IPS-18a (cell line): ENCODE measurements around the gene OSBP2.

Experiments
- H3K27ac ChIP-seq: one replicate; pipeline ENCODE4 v1.5.1; 2013; ENCODE audit warnings: low read length
- H3K27me3 ChIP-seq: one replicate; pipeline ENCODE4 v1.6.1; 2013; ENCODE audit warnings: mild to moderate bottlenecking, low read length; ENCODE audit not compliant: control insufficient read depth, insufficient read depth
- H3K36me3 ChIP-seq: one replicate; pipeline ENCODE4 v1.6.1; 2013; ENCODE audit warnings: low read depth, low read length; ENCODE audit not compliant: control insufficient read depth
- H3K4me1 ChIP-seq: one replicate; pipeline ENCODE4 v1.6.1; 2013; ENCODE audit warnings: low read depth, low read length; ENCODE audit not compliant: control insufficient read depth
- H3K4me3 ChIP-seq: one replicate; pipeline ENCODE4 v1.5.1; 2013; ENCODE audit warnings: low read length
- H3K9ac ChIP-seq: one replicate; pipeline ENCODE4 v1.6.1; 2013; ENCODE audit warnings: mild to moderate bottlenecking, low read length, moderate library complexity
- H3K9me3 ChIP-seq: one replicate; pipeline ENCODE4 v1.6.1; 2013; ENCODE audit warnings: low read depth, low read length; ENCODE audit not compliant: control insufficient read depth

Gene OSBP2

GRCh38 chr22:30873086-30873650, 178.5 kb downstream of the OSBP2 start:
- Histone ChIP-seq H3K4me3 (no peak overlapping the region), H3K36me3 (no peaks in the 10 kb centered on the region), H3K27me3 (no peaks in the 10 kb centered on the region), H3K27ac (no peak overlapping the region), H3K4me1 (no peaks in the 10 kb centered on the region), H3K9ac (no peak overlapping the region), H3K9me3 (no peaks in the 10 kb centered on the region)

- Histone ChIP-seq H3K9ac (no peak overlapping the region), H3K4me3 (no peak overlapping the region), H3K27me3 (no peaks in the 10 kb centered on the region), H3K4me1 (no peaks in the 10 kb centered on the region), H3K27ac (no peak overlapping the region), H3K36me3 (no peaks in the 10 kb centered on the region), H3K9me3 (no peaks in the 10 kb centered on the region)
Observed at GRCh38 chr22:30873661-30874060, 179.0 kb downstream of the OSBP2 start.

DNA sequence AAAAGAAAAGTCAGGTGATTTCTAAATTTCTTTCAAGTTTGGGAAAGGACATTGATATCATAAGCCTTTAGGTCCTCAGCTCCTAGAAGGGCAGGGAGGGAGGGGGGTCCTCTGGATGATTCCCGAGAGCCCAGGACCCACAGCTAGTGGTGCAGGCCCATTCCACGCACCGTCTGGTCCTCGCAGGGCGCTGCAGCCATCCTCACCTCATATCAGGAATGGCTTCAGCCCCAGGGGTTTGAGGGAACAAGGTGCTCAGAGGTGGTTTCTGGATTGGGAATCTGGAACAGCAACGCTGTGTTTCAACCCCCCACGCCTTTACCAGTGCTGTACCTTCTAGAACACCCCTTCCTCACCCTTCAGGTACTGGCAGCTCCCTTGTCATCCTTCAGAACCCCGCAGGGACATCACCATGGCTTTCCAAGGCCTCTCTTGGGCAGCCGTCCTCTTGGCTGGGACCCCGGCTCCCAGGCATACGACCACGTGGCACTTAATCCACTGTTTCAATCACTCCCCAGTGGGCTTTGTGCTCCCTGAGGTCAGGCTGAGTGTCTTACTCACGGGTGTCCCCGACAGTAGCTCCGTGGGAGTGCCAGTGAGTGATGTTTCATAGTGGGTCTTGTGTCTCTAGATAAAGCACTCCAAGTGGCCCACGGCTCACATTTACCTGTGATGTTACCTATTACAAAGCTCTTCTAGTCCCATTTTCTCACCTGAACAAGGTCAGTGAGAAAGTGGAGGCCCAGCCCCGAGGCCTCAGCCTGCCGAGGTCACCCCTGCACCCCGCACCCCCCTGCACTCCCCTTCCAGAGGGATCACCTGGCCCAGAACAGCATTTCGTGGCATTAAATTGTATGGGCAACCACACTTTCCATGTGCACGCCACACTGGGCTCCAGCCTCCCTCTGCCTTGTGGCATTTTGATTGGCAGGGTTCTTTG, 180.0 kb downstream of the OSBP2 start:
- Histone ChIP-seq H3K9me3 (no peaks in the 10 kb centered on the region), H3K27me3 (no peaks in the 10 kb centered on the region), H3K36me3 (no peaks in the 10 kb centered on the region), H3K9ac (no peak overlapping the region), H3K27ac (no peak overlapping the region), H3K4me1 (no peaks in the 10 kb centered on the region), H3K4me3 (no peak overlapping the region)

DNA sequence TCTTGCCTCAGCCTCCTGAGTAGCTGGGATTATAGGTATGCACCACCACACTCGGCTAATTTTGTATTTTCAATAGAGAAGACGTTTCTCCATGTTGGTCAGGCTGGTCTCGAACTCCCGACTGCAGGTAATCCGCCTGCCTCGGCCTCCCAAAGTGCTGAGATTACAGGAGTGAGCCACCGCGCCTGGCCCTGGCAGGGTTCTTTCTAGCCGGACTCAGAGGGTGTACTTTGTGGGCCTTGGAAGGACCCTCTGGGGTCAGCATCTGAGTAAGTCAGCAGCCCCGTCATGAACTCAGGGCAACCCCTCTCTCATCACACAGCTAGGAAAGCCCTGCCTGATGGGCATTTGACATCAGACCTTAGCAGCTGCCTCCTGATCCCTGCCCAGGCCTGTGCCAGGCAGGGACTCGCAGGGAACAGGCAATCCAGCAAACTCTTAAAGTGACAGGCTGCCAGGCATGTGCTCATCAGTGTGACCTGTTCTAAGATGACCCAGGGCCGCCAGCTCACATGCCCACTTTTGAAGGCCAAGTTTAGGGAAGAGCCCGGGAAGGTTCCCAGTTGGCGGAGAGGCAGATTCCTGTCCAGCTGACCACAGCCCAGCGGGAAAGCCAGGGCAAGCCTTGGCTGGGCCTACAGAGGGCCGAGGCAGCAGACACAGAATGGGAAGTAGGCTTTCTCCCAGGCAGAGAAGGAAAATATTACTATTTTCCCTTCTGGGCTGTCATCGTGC, 181.0 kb downstream of the OSBP2 start:
- Histone ChIP-seq H3K27me3 (no peaks in the 10 kb centered on the region), H3K9me3 (no peaks in the 10 kb centered on the region)

GRCh38 chr22:30876221-30876751, 181.6 kb downstream of the OSBP2 start:
- Histone ChIP-seq H3K9me3 (no peaks in the 10 kb centered on the region), H3K9ac (no peak overlapping the region), H3K4me1 (no peaks in the 10 kb centered on the region), H3K4me3 (no peak overlapping the region), H3K27ac (no peak overlapping the region), H3K36me3 (no peaks in the 10 kb centered on the region), H3K27me3 (no peaks in the 10 kb centered on the region)

More for the DNA sequence above, 181.0 kb downstream of the OSBP2 start:
- Histone ChIP-seq H3K27ac (no peak overlapping the region), H3K36me3 (no peaks in the 10 kb centered on the region), H3K4me1 (no peaks in the 10 kb centered on the region), H3K4me3 (no peak overlapping the region), H3K9ac (no peak overlapping the region)

- Histone ChIP-seq H3K36me3 (no peaks in the 10 kb centered on the region), H3K27ac (no peak overlapping the region), H3K4me3 (no peak overlapping the region), H3K9ac (no peak overlapping the region), H3K9me3 (no peaks in the 10 kb centered on the region), H3K27me3 (no peaks in the 10 kb centered on the region), H3K4me1 (no peaks in the 10 kb centered on the region)
Observed at GRCh38 chr22:30876915-30877553, 182.4 kb downstream of the OSBP2 start.

- Histone ChIP-seq H3K4me1 (no peaks in the 10 kb centered on the region), H3K9ac (no peak overlapping the region), H3K9me3 (no peaks in the 10 kb centered on the region), H3K27ac (no peak overlapping the region), H3K4me3 (no peak overlapping the region), H3K36me3 (no peaks in the 10 kb centered on the region), H3K27me3 (no peaks in the 10 kb centered on the region)
Observed at GRCh38 chr22:30877662-30878515, 183.2 kb downstream of the OSBP2 start.

DNA sequence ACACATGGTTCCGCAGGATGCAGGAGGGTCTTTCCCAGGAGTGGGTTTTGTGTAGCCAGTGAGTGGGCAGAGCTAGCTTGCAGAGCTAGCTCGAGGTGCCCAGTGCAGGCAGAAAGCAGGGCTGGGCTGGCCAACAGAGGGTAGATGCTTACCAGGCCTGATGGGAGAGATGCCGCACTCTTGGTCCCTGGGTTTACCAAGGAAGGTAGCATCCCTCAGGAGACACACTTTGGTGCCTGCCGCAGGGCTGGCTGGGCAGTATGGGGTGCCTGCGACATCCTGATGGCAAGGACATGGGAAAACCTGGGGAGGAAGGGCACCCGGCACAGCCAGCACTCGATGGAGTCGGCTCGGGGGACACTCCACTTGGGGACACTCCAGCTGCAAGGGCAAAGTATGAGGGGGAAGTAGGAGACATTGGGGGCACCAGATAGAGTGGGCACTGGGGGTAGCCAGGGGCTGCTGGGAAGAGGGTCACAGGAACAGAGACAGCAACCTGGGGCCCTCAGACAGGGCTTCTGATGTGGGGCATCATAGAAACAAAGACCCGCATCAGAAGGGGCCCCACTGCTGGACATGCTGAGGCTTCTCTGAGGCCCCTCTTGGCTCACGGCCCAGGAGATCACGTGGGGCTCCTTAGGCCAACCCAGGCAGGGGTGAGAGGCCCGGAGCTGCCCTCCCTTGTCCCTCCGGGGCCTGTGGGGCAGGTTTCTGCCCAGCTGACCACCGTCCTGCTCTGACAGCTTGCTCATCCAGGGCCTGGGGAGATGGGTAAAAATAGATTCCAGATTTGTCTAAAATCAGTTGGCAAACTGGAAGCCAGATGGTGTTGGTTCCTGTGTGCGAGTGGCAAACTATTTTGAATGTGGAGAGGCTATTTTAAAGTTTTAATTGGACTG, 184.1 kb downstream of the OSBP2 start:
- Histone ChIP-seq H3K9ac (no peak overlapping the region), H3K36me3 (no peaks in the 10 kb centered on the region), H3K27ac (no peak overlapping the region), H3K4me3 (no peak overlapping the region), H3K27me3 (no peaks in the 10 kb centered on the region), H3K9me3 (no peaks in the 10 kb centered on the region), H3K4me1 (no peaks in the 10 kb centered on the region)

GRCh38 chr22:30879415-30879797, 184.7 kb downstream of the OSBP2 start:
- no peaks in the 10 kb centered on the region for H3K27me3 ChIP-seq
- H3K9ac ChIP-seq, result no peak overlapping the region
- no peak overlapping the region for H3K27ac ChIP-seq
- no peaks in the 10 kb centered on the region for H3K36me3 ChIP-seq
- H3K4me3 ChIP-seq, result no peak overlapping the region
- no peaks in the 10 kb centered on the region for H3K4me1 ChIP-seq
- H3K9me3 ChIP-seq, result no peaks in the 10 kb centered on the region

- Histone ChIP-seq H3K27ac (no peak overlapping the region), H3K4me3 (no peak overlapping the region), H3K27me3 (no peaks in the 10 kb centered on the region), H3K9me3 (no peaks in the 10 kb centered on the region), H3K4me1 (no peaks in the 10 kb centered on the region), H3K9ac (no peak overlapping the region), H3K36me3 (no peaks in the 10 kb centered on the region)
Observed at GRCh38 chr22:30880181-30880601, 185.5 kb downstream of the OSBP2 start.
